Activated naive CD4-positive, alpha-beta T cell treated with anti-CD3 and anti-CD28 coated beads, Interleukin-2, amount 10 ng/mL, durations not matched to agents 7 days and 5 days (primary cell): Measurements from ENCODE around the gene ALDH9A1.
"Not testable (repeated sequence)": the region's sequence is repeated elsewhere in the genome, so short reads cannot be mapped to it uniquely, and the experiment has no call there.

Experiments used
- CTCF ChIA-PET: fragments of 350-600 bp; sonication (Branson Sonifier 250); formaldehyde crosslinking; loops from one replicate; lab custom pipeline; 2021; ENCODE audit warnings: antibody characterized with exemption; lab: Charles Lee
- DNase-seq: peaks from one replicate; pipeline ENCODE4 v3.0.0-alpha.2; 2020
- H3K27ac Mint-ChIP-seq: one replicate; pipeline ENCODE4 v1.8.0; 2021; ENCODE audit warnings: mild to moderate bottlenecking, moderate library complexity, mixed read lengths
- H3K27me3 Mint-ChIP-seq: one replicate; pipeline ENCODE4 v1.8.0; 2021; ENCODE audit warnings: mild to moderate bottlenecking, mixed read lengths
- H3K36me3 Mint-ChIP-seq: one replicate; pipeline ENCODE4 v1.8.0; 2021; ENCODE audit warnings: mixed read lengths
- H3K4me1 Mint-ChIP-seq: one replicate; pipeline ENCODE4 v1.8.0; 2021; ENCODE audit warnings: mixed read lengths
- H3K4me3 Mint-ChIP-seq: one replicate; pipeline ENCODE4 v1.8.0; 2021; ENCODE audit warnings: mild to moderate bottlenecking, moderate library complexity, mixed read lengths
- H3K9me3 Mint-ChIP-seq: one replicate; pipeline ENCODE4 v1.8.0; 2021; ENCODE audit warnings: mixed read lengths

Gene ALDH9A1

DNA sequence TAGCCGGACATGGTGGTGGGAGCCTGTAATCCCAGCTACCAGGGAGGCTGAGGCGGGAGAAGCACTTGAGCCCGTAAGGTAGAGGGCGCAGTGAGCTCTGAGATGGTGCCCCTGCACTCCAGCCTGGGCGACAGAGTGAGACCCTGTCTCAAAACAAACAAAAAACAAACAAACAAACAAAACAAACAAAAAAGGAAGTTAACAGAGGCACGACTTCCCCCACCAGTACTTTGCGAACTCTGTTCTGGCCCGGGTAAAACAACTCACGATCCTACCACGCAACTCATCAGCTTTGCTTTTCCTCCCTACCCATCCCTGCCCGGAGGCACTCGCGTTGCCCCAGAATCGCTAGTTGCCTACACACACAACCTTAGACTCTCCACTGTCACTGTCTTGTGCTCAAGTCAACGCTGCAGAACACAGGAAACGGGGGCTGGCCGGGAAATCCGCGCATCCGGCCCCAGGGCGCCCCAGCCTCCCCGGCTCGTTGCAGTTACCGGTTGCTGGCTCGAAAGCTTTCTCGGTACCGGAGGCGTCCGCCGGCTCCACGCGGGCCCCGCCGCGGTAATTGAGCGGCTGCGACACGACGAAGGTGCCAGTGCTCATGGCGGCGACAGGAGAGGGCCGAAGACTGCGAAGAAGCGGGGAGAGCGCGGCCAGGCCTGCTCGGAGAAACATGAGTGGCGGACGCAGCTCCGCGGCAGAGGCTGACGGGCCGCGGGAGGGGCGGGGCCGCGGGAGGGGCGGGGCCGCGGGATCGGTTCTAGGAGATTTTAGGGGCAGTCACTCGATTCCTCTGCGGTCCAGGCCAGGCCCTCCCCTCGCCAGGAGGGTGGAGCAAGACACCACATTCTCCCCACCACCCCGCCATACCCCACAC is at the start of gene ALDH9A1:
ALDH9A1 (minus strand) TSS at position 682 of the 880 bp plus-strand sequence; CDS start at position 678, 4 bp downstream.
- DNase-seq, result peak; percentile 91
- peak within 1 kb of the TSS; percentile 94 for H3K27ac Mint-ChIP-seq

DNA sequence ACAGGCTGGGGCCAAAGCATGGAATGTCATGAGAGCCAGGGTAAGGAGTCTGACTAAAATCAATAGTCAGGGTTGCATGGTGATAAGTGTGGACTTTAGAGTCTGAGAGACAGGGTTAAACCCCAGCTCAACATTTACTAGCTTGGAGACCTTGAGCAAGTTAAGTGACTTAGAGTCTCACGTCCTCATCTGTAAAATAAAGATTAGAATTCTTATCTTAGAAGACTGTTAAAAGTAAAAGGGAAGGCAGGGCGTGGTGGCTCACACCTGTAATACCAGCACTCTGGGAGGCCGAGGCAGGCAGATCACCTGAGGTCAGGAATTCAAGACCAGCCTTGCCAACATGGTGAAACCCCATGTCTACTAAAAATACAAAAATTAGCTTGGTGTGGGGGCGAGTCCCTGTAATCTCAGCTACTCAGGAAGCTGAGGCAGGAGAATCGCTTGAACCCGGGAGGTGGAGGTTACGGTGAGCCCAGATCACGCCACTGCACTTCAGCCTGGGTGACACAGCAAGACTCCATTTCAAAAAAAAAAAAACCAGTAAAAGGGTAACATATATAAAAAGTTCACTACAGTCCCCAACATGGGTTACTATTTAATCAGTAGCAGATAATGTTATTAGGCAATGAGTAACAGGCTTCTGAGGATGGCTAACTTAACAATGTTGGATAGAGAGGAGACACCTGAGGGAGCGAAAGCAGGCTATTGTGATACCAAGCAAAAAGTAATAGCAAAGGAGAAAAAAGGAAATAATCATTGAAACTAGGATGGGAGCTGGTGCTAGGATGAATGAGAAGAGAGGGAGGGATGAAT is 49.5 kb upstream of the ALDH9A1 start:
- peaks cover 20% of the 10 kb centered on the region for H3K36me3 Mint-ChIP-seq
- DNase-seq, result no peak

More for the DNA sequence above, at the start of gene ALDH9A1:
- Mint-ChIP-seq H3K36me3 (peaks cover 23% of the 10 kb centered on the region), H3K27me3 (peaks cover 6% of the 10 kb centered on the region), H3K4me1 (peaks cover 38% of the 10 kb centered on the region), H3K4me3 (peak within 1 kb of the TSS; percentile 86), H3K9me3 (no peaks in the 10 kb centered on the region)
- CTCF ChIA-PET, result interaction anchor here (0.7 to 1.9 kb wide), 6 partner anchors 13 to 215 kb away, joined by 3 to 13 read pairs (median 3); no protein-coding TSS in a partner anchor

DNA sequence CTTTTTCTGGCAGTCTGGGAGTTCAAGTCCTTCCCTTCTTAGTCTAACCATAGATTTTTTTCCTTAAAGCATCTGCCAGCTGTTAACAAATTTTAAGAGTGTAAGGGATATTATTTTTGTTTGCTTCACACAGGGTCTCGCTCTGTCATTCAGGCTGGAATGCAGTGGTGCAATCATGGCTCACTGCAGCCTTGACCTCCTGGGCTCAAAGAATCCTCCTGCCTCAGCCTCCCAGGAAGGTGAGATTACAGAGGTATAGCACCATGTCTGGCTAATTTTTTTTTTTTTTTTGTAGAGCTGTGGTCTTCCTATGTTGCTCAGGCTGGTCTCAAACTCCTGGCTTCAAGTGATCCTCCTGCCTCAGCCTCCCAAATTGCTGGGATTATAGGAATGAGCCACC is 46.6 kb upstream of the ALDH9A1 start:
- H3K9me3 Mint-ChIP-seq, H3K27me3 Mint-ChIP-seq, H3K4me1 Mint-ChIP-seq, CTCF ChIA-PET, H3K4me3 Mint-ChIP-seq, DNase-seq, H3K27ac Mint-ChIP-seq: not testable (repeated sequence)
- peaks cover 43% of the 10 kb centered on the region for H3K36me3 Mint-ChIP-seq

More for the DNA sequence above, 49.5 kb upstream of the ALDH9A1 start:
- Mint-ChIP-seq H3K27ac (no peak overlapping the region), H3K4me1 (no peaks in the 10 kb centered on the region), H3K4me3 (no peak overlapping the region), H3K9me3 (no peaks in the 10 kb centered on the region), H3K27me3 (no peaks in the 10 kb centered on the region)
- CTCF ChIA-PET, result interaction anchor here (1.6 kb wide), 1 partner anchor 166 kb away, joined by 4 read pairs; no protein-coding TSS in a partner anchor

DNA sequence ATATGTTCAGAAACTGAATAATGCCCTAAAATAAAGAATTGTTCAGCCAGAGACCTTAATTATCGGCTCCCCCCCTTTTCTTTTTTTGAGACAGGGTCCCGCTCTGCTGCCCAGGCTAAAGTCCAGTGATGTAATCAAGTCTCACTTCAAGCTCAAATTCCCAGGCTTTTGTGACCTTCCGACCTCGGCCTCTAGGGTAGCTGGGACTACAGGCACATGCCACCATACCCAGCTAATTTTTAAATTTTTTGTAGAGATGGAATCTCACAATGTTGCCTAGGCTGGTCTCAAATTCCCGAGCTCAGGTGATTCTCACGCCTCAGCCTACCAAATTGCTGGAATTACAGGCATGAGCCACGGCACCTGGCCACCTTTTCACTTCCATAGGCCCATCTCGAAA is 43.8 kb upstream of the ALDH9A1 start:
- DNase-seq, result no peak
- H3K4me1 Mint-ChIP-seq, result no peaks in the 10 kb centered on the region
- no peak overlapping the region for H3K27ac Mint-ChIP-seq
- no peak overlapping the region for H3K4me3 Mint-ChIP-seq
- H3K27me3 Mint-ChIP-seq, result no peaks in the 10 kb centered on the region
- peaks cover 45% of the 10 kb centered on the region for H3K36me3 Mint-ChIP-seq
- CTCF ChIA-PET, result no interaction called here
- no peaks in the 10 kb centered on the region for H3K9me3 Mint-ChIP-seq

DNA sequence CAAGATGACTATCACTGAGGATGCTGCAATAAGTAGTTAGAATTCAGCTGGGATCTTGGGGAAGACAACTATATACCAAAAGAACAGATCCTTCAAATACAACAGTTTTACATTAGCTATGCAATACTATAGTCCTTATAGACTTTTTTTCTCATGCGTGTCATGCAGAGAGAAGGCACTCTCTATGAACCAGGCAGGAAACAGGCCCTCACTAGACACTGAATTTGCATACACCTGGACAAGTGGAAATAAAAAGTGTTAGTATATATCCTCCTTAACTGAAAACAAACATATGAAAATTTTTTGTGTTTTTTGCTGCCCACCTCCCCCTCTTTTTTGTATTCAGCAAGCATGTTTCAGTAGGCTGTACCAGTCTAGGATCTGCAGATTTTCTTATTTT is 40.4 kb upstream of the ALDH9A1 start:
- H3K36me3 Mint-ChIP-seq, result peaks cover 46% of the 10 kb centered on the region
- CTCF ChIA-PET, result interaction anchor here (0.9 kb wide), 1 partner anchor 10 kb away, joined by 3 read pairs; no protein-coding TSS in a partner anchor
- no peaks in the 10 kb centered on the region for H3K9me3 Mint-ChIP-seq
- H3K4me1 Mint-ChIP-seq, result no peaks in the 10 kb centered on the region
- H3K27ac Mint-ChIP-seq, result no peak overlapping the region
- no peak overlapping the region for H3K4me3 Mint-ChIP-seq
- DNase-seq, result no peak
- no peaks in the 10 kb centered on the region for H3K27me3 Mint-ChIP-seq

DNA sequence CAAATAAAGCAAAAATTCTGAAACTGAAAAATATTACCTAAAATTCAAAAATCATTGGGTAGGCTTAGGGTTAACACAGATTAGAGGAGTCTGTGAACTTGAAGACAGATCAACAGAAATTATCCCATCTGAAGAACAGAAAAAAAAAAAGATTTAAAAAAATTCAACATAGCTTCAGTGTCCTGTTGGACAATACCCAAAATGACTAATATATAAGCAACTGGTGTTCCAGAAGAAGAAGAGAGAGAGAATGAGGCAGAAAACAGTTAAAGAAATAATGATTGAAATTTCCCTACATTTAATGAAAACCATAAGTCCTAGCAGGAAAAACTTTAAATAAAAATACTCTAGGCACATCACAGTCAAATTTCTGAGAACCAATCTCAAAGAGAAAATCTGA is 38.8 kb upstream of the ALDH9A1 start:
- DNase-seq, result no peak
- H3K9me3 Mint-ChIP-seq, result no peaks in the 10 kb centered on the region
- H3K4me1 Mint-ChIP-seq, result no peaks in the 10 kb centered on the region
- peaks cover 36% of the 10 kb centered on the region for H3K36me3 Mint-ChIP-seq
- no peak overlapping the region for H3K27ac Mint-ChIP-seq
- H3K4me3 Mint-ChIP-seq, result no peak overlapping the region
- CTCF ChIA-PET, result interaction anchor here (1.3 kb wide), 1 partner anchor 187 kb away, joined by 3 read pairs; no protein-coding TSS in a partner anchor
- no peaks in the 10 kb centered on the region for H3K27me3 Mint-ChIP-seq

DNA sequence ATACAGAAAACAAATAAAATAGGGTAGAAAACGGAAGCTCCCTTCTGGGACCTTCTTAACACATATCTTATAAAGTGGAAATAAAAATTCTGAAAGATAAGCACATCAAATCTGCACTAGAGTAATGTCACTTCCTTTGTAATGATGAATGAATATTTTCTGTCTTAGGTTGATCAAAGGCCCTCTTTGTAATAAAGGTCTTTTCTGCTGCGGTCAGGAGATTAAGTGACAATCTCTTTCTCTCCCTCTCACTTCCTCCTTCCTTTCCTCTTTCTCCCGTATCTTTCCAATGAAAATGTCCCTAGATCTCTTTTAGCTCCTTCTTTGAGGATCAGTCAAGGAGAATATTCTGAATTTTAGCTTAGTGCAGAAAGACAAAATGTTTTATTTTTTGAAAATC is 36.5 kb upstream of the ALDH9A1 start:
- H3K27ac Mint-ChIP-seq, result no peak overlapping the region
- no peak for DNase-seq
- H3K4me1 Mint-ChIP-seq, result no peaks in the 10 kb centered on the region
- no peaks in the 10 kb centered on the region for H3K9me3 Mint-ChIP-seq
- no peaks in the 10 kb centered on the region for H3K27me3 Mint-ChIP-seq
- peaks cover 17% of the 10 kb centered on the region for H3K36me3 Mint-ChIP-seq
- CTCF ChIA-PET, result no interaction called here
- no peak overlapping the region for H3K4me3 Mint-ChIP-seq

DNA sequence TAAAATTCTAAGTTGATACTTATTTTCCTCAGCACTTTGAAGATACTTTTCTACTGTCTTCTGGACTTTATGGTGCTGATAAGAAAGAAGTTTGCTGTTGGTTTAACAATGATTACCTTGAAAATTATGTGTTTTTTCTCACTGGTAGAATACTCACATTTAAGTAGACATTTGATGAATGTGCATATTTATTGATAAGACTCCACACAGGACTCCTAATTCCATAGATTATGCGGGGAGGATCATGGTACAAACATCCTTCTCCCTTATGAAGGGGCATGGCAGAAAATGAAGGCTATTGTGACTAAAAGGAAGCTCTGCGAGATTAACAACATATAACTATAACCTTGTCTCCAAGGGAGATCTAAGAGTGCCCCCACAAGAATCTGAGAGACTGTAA is 28.5 kb upstream of the ALDH9A1 start:
- H3K4me3 Mint-ChIP-seq, result no peak overlapping the region
- H3K27me3 Mint-ChIP-seq, result no peaks in the 10 kb centered on the region
- no peaks in the 10 kb centered on the region for H3K4me1 Mint-ChIP-seq
- peaks cover 23% of the 10 kb centered on the region for H3K36me3 Mint-ChIP-seq
- DNase-seq, result no peak
- CTCF ChIA-PET, result interaction anchor here (0.7 to 1.5 kb wide), 2 partner anchors 10 to 187 kb away, joined by 3 read pairs; no protein-coding TSS in a partner anchor
- H3K9me3 Mint-ChIP-seq, result no peaks in the 10 kb centered on the region
- H3K27ac Mint-ChIP-seq, result no peak overlapping the region

DNA sequence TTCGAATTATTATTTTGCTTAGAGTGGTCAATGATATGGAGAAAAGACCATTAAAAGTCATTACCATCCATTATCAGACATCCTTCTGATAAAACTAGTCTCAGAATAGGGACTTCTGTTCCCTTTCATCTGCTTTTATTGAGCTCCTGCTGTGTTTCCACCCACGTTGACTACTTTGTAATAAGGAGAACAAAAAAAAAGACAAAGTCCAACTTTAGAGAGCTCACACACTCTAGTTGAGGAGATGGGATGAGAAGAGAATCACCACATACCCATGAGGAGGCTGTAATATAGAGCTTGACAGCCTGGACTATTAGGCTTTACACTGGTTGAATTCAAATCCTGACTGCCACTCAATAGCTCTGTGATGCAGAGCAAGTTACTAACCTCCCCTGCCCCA is 27.8 kb upstream of the ALDH9A1 start:
- H3K27me3 Mint-ChIP-seq, result no peaks in the 10 kb centered on the region
- H3K4me3 Mint-ChIP-seq, result no peak overlapping the region
- peaks cover 23% of the 10 kb centered on the region for H3K36me3 Mint-ChIP-seq
- CTCF ChIA-PET, result interaction anchor here (0.7 kb wide), 1 partner anchor 188 kb away, joined by 3 read pairs; no protein-coding TSS in a partner anchor
- DNase-seq, result no peak
- no peak overlapping the region for H3K27ac Mint-ChIP-seq
- no peaks in the 10 kb centered on the region for H3K9me3 Mint-ChIP-seq
- no peaks in the 10 kb centered on the region for H3K4me1 Mint-ChIP-seq

DNA sequence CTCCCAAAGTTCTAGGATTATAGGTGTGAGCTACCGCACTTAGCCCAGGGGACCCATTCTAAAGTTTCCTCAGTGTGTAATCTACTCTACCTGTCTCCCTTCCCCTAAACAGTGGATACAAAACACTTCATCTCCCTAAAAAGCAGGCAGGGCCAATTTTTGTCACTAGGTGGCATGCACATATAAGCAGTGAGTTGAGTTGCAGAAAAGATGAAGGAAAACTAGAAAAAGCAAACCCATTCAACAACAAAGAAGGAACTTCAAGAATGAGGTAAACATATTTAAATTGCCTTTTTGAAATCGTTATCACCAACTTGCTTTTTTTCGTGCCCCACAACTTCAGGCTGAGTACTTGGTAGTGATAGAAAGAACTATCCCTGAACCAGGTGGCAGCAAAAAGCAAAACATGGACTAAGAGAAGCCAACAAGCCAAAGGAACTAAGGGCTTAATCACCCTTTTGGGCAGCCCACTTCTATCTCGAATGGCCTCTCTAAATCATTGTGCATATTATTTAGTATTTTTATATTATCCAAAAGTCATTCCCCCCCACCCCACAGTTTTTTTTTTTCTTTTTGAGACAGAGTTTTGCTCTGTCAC is 19.7 kb upstream of the ALDH9A1 start:
- DNase-seq, result peak; percentile 63

DNA sequence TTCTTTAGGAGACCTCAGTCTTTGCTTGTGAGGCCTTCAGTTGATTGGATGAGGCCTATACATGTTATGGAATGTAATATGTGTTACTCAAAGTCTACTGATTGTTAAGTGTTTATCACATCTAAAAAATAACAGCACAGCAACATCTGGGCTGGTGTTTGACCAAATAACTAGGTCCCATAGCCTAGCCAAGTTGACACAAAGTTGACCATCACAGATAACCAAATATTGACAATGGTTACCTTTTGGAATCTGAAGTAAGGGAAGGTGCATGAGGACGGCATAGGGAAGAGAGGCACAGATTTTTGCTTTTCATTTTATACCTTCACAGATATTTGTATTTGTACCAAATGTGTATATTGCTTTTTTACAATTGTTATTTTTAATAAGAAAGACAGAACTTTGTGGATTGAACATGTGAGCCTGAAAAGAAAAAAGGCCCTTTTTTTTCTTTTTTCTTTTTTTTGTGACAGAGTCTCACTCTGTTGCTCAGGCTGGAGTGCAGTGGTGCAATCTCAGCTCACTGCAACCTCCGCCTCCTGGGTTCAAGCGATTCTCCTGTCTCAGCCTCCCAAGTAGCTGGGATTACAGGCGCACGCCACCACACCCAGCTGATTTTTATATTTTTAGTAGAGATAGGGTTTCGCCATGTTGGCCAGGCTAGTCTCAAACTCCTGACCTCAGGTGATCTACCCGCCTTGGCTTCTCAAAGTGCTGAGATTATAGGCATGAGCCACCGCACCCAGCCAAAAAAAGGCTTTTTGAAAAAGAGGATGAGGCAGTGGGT is 18.1 kb upstream of the ALDH9A1 start:
- not testable (repeated sequence) for H3K27ac Mint-ChIP-seq

More for the DNA sequence above, 19.7 kb upstream of the ALDH9A1 start:
- CTCF ChIA-PET, result interaction anchor here (0.7 to 1.4 kb wide), 3 partner anchors 117 to 761 kb away, joined by 3 to 5 read pairs (median 4); no protein-coding TSS in a partner anchor
- Mint-ChIP-seq H3K36me3 (no peaks in the 10 kb centered on the region), H3K27me3 (peaks cover 8% of the 10 kb centered on the region), H3K4me1 (no peaks in the 10 kb centered on the region), H3K27ac (no peak overlapping the region), H3K9me3 (no peaks in the 10 kb centered on the region), H3K4me3 (no peak overlapping the region)

DNA sequence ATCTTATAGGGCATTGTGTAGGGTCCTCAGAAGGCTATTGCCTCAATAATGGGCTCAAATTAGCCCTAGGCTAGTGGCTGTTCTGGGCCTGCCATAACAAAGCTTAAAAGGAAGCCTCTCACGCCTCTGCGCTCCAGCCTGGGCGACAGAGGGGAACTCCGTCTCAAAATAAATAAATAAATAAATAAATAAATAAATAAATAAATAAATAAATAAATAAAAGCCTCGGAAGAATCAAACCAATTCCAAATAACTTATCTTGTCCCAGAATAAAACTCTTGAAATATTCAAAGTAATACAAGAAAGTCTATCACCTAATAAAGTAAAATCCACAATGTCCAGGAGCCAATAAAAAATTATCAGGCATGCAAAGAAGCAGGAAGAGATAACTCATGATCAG is 14.4 kb upstream of the ALDH9A1 start:
- Mint-ChIP-seq H3K36me3 (no peaks in the 10 kb centered on the region), H3K27ac (no peak overlapping the region), H3K9me3 (no peaks in the 10 kb centered on the region), H3K27me3 (peaks cover 45% of the 10 kb centered on the region), H3K4me1 (no peaks in the 10 kb centered on the region), H3K4me3 (no peak overlapping the region)
- no peak for DNase-seq
- CTCF ChIA-PET, result interaction anchor here (1.2 kb wide), 1 partner anchor 201 kb away, joined by 3 read pairs; no protein-coding TSS in a partner anchor

More for the DNA sequence above, 18.1 kb upstream of the ALDH9A1 start:
- not testable (repeated sequence) for H3K4me3 Mint-ChIP-seq, DNase-seq, H3K4me1 Mint-ChIP-seq, H3K9me3 Mint-ChIP-seq, H3K36me3 Mint-ChIP-seq
- peaks cover 12% of the 10 kb centered on the region for H3K27me3 Mint-ChIP-seq
- CTCF ChIA-PET, result interaction anchor here (1.0 to 1.4 kb wide), 2 partner anchors 196 to 198 kb away, joined by 4 read pairs; no protein-coding TSS in a partner anchor
